Spleen (tissue), 11 donors: ENCODE data around the gene RPL35. TPM values are rescaled to one million over a fixed set of nuclear protein-coding genes. Genes with fewer than 3 reads are reported as not detected.
A peak's percentile ranks its signal among the peaks of the same experiment; 100 is the strongest.

Experiments used
- DNase-seq: peaks from one replicate; pipeline ENCODE4 v3.0.0-alpha.2; 2020
- H3K27ac ChIP-seq, 8 donors: fragments of 200-600 bp; sonication (generic) in 7 of 8; 1 replicate in 4 of 8; 2 replicates in 4 of 8; pipeline versions ENCODE4 v1.5.0 to v1.8.0; 2016 to 2021; ENCODE audit warnings: inconsistent platforms in 4 of 8, mild to moderate bottlenecking in 4 of 8, moderate library complexity in 1 of 8
- H3K27me3 ChIP-seq, 7 donors: fragments of 200-600 bp; sonication (generic) in 6 of 7; replicated peaks in 1 of 7; 1 replicate in 4 of 7; 2 replicates in 3 of 7; pipeline versions ENCODE4 v1.5.0 to v1.8.0; 2016 to 2021; ENCODE audit warnings: inconsistent platforms in 3 of 7, mild to moderate bottlenecking in 1 of 7
- H3K36me3 ChIP-seq, 6 donors: fragments of 200-600 bp; sonication (generic) in 5 of 6; 1 replicate in 4 of 6; 2 replicates in 2 of 6; pipeline versions ENCODE4 v1.5.0 to v1.8.0; 2016 to 2021; ENCODE audit warnings: inconsistent platforms in 2 of 6
- H3K4me1 ChIP-seq, 6 donors: fragments of 200-600 bp; sonication (generic) in 5 of 6; 1 replicate in 3 of 6; 2 replicates in 3 of 6; pipeline versions ENCODE4 v1.5.0 to v1.8.0; 2016 to 2021; ENCODE audit warnings: inconsistent platforms in 3 of 6
- H3K4me3 ChIP-seq, 8 donors: fragments of 200-600 bp; sonication (generic) in 7 of 8; 1 replicate in 4 of 8; 2 replicates in 4 of 8; pipeline versions ENCODE4 v1.5.0 to v1.8.0; 2016 to 2021; ENCODE audit warnings: inconsistent platforms in 4 of 8, mild to moderate bottlenecking in 4 of 8, moderate library complexity in 2 of 8
- H3K9me3 ChIP-seq, 8 donors: fragments of 200-600 bp; sonication (generic) in 7 of 8; 1 replicate in 4 of 8; 2 replicates in 4 of 8; pipeline versions ENCODE4 v1.5.0 to v1.8.0; 2016 to 2021; ENCODE audit warnings: inconsistent platforms in 4 of 8
- POLR2A ChIP-seq, 3 donors: fragments of 450-650 bp; IDR thresholded peaks; one replicate each; pipeline ENCODE4 v1.5.1; 2017; ENCODE audit warnings: antibody characterized with exemption in 3 of 3, mild to moderate bottlenecking in 1 of 3
- POLR2AphosphoS5 ChIP-seq, 3 donors: sonication (generic); formaldehyde crosslinking; IDR thresholded peaks; one replicate each; pipeline ENCODE4 v1.5.1; 2017; ENCODE audit warnings: antibody characterized with exemption in 3 of 3
- WGBS, 5 donors: extraction: QIAGEN DNeasy Blood & Tissue Kit in 3 of 5; methylation state at CpG; one replicate each; pipeline versions ENCODE4 v1.1.5 to v1.1.7; 2013 to 2018; 5-methylcytosine and 5-hydroxymethylcytosine counted together
- intact Hi-C: fragments of 100-400 bp; cut with DNase I; formaldehyde crosslinking; loops from one replicate; pipeline ENCODE4 v1.15.0; 2023; ENCODE audit warnings: low total_unique reads
- polyA plus RNA-seq, 3 donors: library from polyadenylated mRNA; stranded (reverse); fragments of 200-250 nt; gene quantifications; one replicate each; pipeline ENCODE4 v1.2.1, GENCODE V29; 2013
- total RNA-seq, 7 donors: library from RNA; depleted of rRNA in 3 of 7; stranded (reverse); fragments of >200 nt in 3 of 7; fragmentation: NEBNext Ultra II Directional in 4 of 7; extraction: Animal tissue kit (Norgen Biotek cat#: 25700) in 4 of 7; gene quantifications; one replicate each; pipeline versions ENCODE4 v1.1.0 to v1.2.1, GENCODE V29; 2016 to 2021
- TF ChIP-seq, protein P1 (sequence below), 11 experiments: fragments of 200-600 bp in 7 of 11; fragments of 450-650 bp in 4 of 11; sonication (generic) in 4 of 11; IDR thresholded peaks in 8 of 11; conservative IDR thresholded peaks in 3 of 11; 1 replicate in 7 of 11; 2 replicates in 4 of 11; pipeline versions ENCODE4 v1.4.0 to v1.8.0; 2016 to 2021; ENCODE audit warnings: antibody characterized with exemption in 11 of 11, inconsistent platforms in 4 of 11, mild to moderate bottlenecking in 1 of 11
- donor health status: healthy with polysubstance abuse.
- donor health status: DM: no; HTN: no; CAD: no; lungs with moderate emphysema.
- donor health status: DM: no; HTN: no; CAD: no.
- donor health status: Bipolar disorder and iron deficiency.
- donor health status: healthy.
- donor health status: DM: no; HTN: no; CAD: no.
- donor health status: DM: yes; HTN: yes; CAD: no.

The RPL35 gene
- total and polyA plus RNA-seq, 10 donors, result 873 to 8,208 (median 1,050) TPM

- H3K27me3 ChIP-seq, result no peaks in the 10 kb centered on the region
- no peaks in the 10 kb centered on the region for H3K9me3 ChIP-seq
- no peak overlapping the region for H3K4me3 ChIP-seq
- peaks cover 0 to 100% (median 84%) of the 10 kb centered on the region in 6 donors for H3K36me3 ChIP-seq
- H3K4me1 ChIP-seq, result peaks cover 0 to under 1% (median 0%) of the 10 kb centered on the region in 6 donors
- TF ChIP-seq POLR2A (IDR thresholded peaks at IDR 0.05), result no peak
- TF ChIP-seq POLR2AphosphoS5 (IDR thresholded peaks at IDR 0.05), result no peak
- TF ChIP-seq, protein P1, sequence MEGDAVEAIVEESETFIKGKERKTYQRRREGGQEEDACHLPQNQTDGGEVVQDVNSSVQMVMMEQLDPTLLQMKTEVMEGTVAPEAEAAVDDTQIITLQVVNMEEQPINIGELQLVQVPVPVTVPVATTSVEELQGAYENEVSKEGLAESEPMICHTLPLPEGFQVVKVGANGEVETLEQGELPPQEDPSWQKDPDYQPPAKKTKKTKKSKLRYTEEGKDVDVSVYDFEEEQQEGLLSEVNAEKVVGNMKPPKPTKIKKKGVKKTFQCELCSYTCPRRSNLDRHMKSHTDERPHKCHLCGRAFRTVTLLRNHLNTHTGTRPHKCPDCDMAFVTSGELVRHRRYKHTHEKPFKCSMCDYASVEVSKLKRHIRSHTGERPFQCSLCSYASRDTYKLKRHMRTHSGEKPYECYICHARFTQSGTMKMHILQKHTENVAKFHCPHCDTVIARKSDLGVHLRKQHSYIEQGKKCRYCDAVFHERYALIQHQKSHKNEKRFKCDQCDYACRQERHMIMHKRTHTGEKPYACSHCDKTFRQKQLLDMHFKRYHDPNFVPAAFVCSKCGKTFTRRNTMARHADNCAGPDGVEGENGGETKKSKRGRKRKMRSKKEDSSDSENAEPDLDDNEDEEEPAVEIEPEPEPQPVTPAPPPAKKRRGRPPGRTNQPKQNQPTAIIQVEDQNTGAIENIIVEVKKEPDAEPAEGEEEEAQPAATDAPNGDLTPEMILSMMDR (IDR thresholded peaks at IDR 0.05 in 8 of 11, conservative IDR thresholded peaks at IDR 0.05 in 3 of 11), result no peak
- no peak for DNase-seq
- H3K27ac ChIP-seq, result no peak overlapping the region
- intact Hi-C loops, result no loop called here
- 86 to 97% (median 91%) methylated on average over 10 of the region's 10 CpGs for WGBS, 5 donors
Measured at GRCh38 chr9:124886461-124886860, 24.7 kb upstream of the RPL35 start.

GRCh38 chr9:124885551-124885950 is 23.8 kb upstream of the RPL35 start:
- no peak overlapping the region for H3K4me3 ChIP-seq
- 88 to 97% (median 94%) methylated on average over 4 of the region's 4 CpGs for WGBS, 5 donors
- intact Hi-C loops, result no loop called here
- DNase-seq, result no peak
- TF ChIP-seq, protein P1 (IDR thresholded peaks at IDR 0.05 in 8 of 11, conservative IDR thresholded peaks at IDR 0.05 in 3 of 11), result no peak
- no peak for TF ChIP-seq POLR2A (IDR thresholded peaks at IDR 0.05)
- no peaks in the 10 kb centered on the region for H3K27me3 ChIP-seq
- H3K9me3 ChIP-seq, result no peaks in the 10 kb centered on the region
- peaks cover 0 to 100% (median 86%) of the 10 kb centered on the region in 6 donors for H3K36me3 ChIP-seq
- peaks cover 0 to 10% (median 2%) of the 10 kb centered on the region in 6 donors for H3K4me1 ChIP-seq
- H3K27ac ChIP-seq, result no peak overlapping the region

GRCh38 chr9:124884376-124884775 is 22.6 kb upstream of the RPL35 start:
- Histone ChIP-seq H3K4me1 (peaks cover 0 to 19% (median 5%) of the 10 kb centered on the region in 6 donors), H3K27ac (no peak overlapping the region), H3K27me3 (no peaks in the 10 kb centered on the region), H3K4me3 (no peak overlapping the region), H3K36me3 (peaks cover 0 to 100% (median 83%) of the 10 kb centered on the region in 6 donors), H3K9me3 (no peaks in the 10 kb centered on the region)
- intact Hi-C loops, result no loop called here
- 78 to 95% (median 88%) methylated on average over 4 of the region's 4 CpGs for WGBS, 5 donors
- TF ChIP-seq POLR2A (IDR thresholded peaks at IDR 0.05), result no peak
- DNase-seq, result no peak

DNA sequence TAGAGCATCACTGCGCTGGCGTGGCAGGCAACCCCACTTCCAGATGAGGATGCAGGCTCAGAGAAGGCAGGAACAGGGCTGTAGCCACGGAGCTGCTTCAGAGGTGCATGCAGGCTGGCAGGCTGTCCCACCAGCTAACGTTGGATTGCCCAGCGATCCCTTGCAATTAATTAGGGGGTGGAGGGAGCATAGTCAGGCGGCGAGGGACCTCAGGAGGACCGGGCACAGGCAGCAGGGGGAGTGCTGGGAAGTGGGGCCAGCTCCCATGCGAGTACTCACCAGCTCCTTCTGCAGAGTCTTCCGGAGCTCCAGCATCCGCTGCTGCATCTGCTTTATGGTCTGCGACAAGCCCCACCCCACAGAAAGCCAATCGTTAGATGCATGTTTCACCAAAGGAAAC is 20.5 kb upstream of the RPL35 start:
- intact Hi-C loops, result no loop called here
- H3K36me3 ChIP-seq, result peaks cover 0 to 100% (median 84%) of the 10 kb centered on the region in 6 donors
- H3K27ac ChIP-seq, result no peak overlapping the region
- peak; percentile 55 for DNase-seq
- TF ChIP-seq, protein P1 (IDR thresholded peaks at IDR 0.05 in 8 of 11, conservative IDR thresholded peaks at IDR 0.05 in 3 of 11), result no peak
- TF ChIP-seq POLR2A (IDR thresholded peaks at IDR 0.05), result no peak
- peak in 2 of 3 donors; percentile 3 to 49 for TF ChIP-seq POLR2AphosphoS5 (IDR thresholded peaks at IDR 0.05)
- H3K9me3 ChIP-seq, result no peaks in the 10 kb centered on the region
- no peak overlapping the region for H3K4me3 ChIP-seq
- H3K4me1 ChIP-seq, result peaks cover 0 to 19% (median 6%) of the 10 kb centered on the region in 6 donors
- H3K27me3 ChIP-seq, result no peaks in the 10 kb centered on the region
- WGBS, 5 donors, result 78 to 83% (median 81%) methylated on average over 13 of the region's 13 CpGs
